GM12872 (cell line): ENCODE measurements around the gene SPC24.

Source experiments
- TF ChIP-seq, protein P1 (sequence below): IDR thresholded peaks from 3 replicates; pipeline ENCODE4 v1.5.1; 2011; ENCODE audit warnings: low read depth, mild to moderate bottlenecking, low read length, moderate library complexity; ENCODE audit not compliant: insufficient read depth

SPC24 gene

DNA sequence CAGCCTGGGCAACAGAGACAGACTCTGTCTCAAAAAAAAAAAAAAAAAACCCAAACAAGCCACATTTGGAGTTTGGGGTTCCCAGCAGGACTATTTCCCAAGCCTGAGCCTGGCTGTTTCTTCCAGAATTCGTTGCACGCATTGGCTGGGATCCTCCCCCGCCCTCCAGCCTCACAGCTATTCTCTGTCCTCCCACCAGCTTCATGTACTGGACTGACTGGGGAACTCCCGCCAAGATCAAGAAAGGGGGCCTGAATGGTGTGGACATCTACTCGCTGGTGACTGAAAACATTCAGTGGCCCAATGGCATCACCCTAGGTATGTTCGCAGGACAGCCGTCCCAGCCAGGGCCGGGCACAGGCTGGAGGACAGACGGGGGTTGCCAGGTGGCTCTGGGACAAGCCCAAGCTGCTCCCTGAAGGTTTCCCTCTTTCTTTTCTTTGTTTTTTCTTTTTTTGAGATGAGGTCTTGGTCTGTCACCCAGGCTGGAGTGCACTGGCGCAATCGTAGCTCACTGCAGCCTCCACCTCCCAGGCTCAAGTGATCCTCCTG, 39.6 kb downstream of the SPC24 start:
- TF ChIP-seq, protein P1, sequence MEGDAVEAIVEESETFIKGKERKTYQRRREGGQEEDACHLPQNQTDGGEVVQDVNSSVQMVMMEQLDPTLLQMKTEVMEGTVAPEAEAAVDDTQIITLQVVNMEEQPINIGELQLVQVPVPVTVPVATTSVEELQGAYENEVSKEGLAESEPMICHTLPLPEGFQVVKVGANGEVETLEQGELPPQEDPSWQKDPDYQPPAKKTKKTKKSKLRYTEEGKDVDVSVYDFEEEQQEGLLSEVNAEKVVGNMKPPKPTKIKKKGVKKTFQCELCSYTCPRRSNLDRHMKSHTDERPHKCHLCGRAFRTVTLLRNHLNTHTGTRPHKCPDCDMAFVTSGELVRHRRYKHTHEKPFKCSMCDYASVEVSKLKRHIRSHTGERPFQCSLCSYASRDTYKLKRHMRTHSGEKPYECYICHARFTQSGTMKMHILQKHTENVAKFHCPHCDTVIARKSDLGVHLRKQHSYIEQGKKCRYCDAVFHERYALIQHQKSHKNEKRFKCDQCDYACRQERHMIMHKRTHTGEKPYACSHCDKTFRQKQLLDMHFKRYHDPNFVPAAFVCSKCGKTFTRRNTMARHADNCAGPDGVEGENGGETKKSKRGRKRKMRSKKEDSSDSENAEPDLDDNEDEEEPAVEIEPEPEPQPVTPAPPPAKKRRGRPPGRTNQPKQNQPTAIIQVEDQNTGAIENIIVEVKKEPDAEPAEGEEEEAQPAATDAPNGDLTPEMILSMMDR, result no peak

DNA sequence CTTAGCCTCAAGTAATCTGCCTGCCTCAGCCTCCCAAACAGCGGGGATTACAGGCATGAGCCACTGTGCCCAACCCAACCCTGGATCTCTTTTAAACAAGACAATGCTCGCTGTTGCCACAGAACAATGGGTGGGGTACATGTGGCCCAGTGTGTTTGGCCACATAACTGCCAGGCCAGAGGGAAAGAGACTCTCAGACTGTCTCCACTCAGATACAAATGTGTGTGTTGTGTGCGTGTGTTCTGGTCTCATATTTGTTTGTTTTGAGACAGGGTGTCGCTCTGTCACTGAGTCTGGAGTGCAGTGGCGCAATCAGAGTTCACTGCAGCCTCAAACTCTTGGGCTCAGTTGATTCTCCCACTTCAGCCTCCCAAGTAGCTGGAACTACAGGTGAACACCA, 40.5 kb downstream of the SPC24 start:
- TF ChIP-seq, protein P1, result no peak

DNA sequence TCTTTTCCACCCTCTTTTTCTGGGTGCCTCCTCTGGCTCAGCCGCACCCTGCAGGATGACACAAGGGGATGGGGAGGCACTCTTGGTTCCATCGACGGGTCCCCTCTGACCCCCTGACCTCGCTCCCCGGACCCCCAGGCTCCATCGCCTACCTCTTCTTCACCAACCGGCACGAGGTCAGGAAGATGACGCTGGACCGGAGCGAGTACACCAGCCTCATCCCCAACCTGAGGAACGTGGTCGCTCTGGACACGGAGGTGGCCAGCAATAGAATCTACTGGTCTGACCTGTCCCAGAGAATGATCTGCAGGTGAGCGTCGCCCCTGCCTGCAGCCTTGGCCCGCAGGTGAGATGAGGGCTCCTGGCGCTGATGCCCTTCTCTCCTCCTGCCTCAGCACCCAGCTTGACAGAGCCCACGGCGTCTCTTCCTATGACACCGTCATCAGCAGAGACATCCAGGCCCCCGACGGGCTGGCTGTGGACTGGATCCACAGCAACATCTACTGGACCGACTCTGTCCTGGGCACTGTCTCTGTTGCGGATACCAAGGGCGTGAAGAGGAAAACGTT, 42.4 kb downstream of the SPC24 start:
- TF ChIP-seq, protein P1, result no peak

DNA sequence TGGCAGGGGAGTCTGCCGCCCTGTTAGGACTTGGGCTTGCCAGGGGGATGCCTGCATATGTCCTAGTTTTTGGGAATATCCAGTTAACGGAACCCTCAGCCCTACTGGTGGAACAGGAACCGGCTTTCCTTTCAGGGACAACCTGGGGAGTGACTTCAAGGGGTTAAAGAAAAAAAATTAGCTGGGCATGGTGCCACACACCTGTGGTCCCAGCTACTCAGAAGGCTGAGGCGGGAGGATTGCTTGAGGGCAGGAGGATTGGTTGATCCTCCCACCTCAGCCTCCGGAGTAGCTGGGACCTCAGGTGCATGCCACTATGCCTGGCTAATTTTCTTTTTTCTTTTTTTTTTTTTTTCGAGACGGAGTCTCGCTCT, 43.8 kb downstream of the SPC24 start:
- TF ChIP-seq, protein P1, result no peak

DNA sequence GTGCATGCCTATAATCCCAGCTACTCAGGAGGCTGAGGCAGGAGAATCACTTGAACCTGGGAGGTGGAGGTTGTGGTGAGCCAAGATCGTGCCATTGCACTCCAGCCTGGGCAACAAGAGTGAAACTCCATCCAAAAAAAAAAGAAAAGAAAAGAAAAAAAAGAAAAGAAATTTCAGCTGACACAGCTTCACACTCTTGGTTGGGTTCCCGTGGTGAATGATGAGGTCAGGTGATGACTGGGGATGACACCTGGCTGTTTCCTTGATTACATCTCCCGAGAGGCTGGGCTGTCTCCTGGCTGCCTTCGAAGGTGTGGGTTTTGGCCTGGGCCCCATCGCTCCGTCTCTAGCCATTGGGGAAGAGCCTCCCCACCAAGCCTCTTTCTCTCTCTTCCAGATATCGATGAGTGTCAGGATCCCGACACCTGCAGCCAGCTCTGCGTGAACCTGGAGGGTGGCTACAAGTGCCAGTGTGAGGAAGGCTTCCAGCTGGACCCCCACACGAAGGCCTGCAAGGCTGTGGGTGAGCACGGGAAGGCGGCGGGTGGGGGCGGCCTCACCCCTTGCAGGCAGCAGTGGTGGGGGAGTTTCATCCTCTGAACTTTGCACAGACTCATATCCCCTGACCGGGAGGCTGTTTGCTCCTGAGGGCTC, 44.3 kb downstream of the SPC24 start:
- TF ChIP-seq, protein P1, result no peak

DNA sequence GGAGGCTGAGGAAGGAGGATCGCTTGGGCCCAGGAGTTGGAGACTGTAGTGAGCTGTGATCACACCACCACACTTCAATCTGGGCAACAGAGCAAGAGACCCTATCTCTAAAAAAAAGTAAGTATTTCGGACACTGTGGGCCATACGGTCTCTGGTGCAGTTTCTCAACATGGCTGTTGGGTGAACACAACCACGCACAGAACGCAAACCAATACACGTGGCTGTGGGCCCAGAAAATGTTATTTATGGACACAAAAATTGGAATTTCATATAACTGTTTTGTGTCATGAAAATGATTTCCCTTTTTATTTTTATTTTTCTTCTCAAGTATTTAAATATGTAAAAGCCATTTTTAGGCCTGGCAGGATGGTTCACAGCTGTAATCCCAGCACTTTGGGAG, 46.8 kb downstream of the SPC24 start:
- TF ChIP-seq, protein P1, result no peak

DNA sequence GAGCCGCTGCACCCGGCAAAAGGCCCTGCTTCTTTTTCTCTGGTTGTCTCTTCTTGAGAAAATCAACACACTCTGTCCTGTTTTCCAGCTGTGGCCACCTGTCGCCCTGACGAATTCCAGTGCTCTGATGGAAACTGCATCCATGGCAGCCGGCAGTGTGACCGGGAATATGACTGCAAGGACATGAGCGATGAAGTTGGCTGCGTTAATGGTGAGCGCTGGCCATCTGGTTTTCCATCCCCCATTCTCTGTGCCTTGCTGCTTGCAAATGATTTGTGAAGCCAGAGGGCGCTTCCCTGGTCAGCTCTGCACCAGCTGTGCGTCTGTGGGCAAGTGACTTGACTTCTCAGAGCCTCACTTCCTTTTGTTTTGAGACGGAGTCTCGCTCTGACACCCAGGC, 49.1 kb downstream of the SPC24 start:
- TF ChIP-seq, protein P1, result no peak
